Chondrocyte (in vitro differentiated cells): ENCODE measurements around the gene GNA12. TPM values are rescaled to one million over a fixed set of nuclear protein-coding genes. Genes with fewer than 3 reads are reported as not detected.
"Not testable (repeated sequence)": the region's sequence is repeated elsewhere in the genome, so short reads cannot be mapped to it uniquely, and the experiment has no call there.

Experiments used
- DNase-seq: peaks from one replicate; pipeline ENCODE4 v3.0.0; 2021; ENCODE audit warnings: mixed read lengths, low spot score
- H3K27ac Mint-ChIP-seq: one replicate; pipeline ENCODE4 v1.8.0; 2021; ENCODE audit warnings: mild to moderate bottlenecking, moderate library complexity, mixed read lengths; ENCODE audit not compliant: unreplicated experiment
- H3K27me3 Mint-ChIP-seq: 2 replicates; pipeline ENCODE4 v1.8.0; 2021; ENCODE audit warnings: low read depth, mixed read lengths
- H3K36me3 Mint-ChIP-seq: 2 replicates; pipeline ENCODE4 v1.8.0; 2021; ENCODE audit warnings: low read depth, mixed read lengths
- H3K4me1 Mint-ChIP-seq: 2 replicates; pipeline ENCODE4 v1.8.0; 2021; ENCODE audit warnings: low read depth, mild to moderate bottlenecking, mixed read lengths
- H3K4me3 Mint-ChIP-seq: one replicate; pipeline ENCODE4 v1.8.0; 2021; ENCODE audit warnings: mild to moderate bottlenecking, moderate library complexity, mixed read lengths; ENCODE audit not compliant: unreplicated experiment
- H3K9me3 Mint-ChIP-seq: 2 replicates; pipeline ENCODE4 v1.8.0; 2021; ENCODE audit warnings: low read depth, mixed read lengths
- CTCF ChIP-seq: fragments of 200-600 bp; sonication (generic); IDR thresholded peaks from 2 replicates; pipeline ENCODE4 v1.5.0; 2021; ENCODE audit warnings: antibody characterized with exemption, mild to moderate bottlenecking, moderate library complexity
- total RNA-seq: library from RNA; stranded (reverse); gene quantifications from 3 replicates; pipeline ENCODE4 v1.2.1, GENCODE V29; 2021

Gene GNA12
- total RNA-seq, 1 donor from 2014 or later = 111 TPM

GRCh38 chr7:2701424-2701823 lies 142.7 kb downstream of the GNA12 start:
- no peak for DNase-seq
- no peak for TF ChIP-seq CTCF
- Mint-ChIP-seq H3K27ac (no peak overlapping the region), H3K4me1 (no peaks in the 10 kb centered on the region), H3K27me3 (no peaks in the 10 kb centered on the region), H3K36me3 (peaks cover 2% of the 10 kb centered on the region), H3K4me3 (no peak overlapping the region), H3K9me3 (no peaks in the 10 kb centered on the region)

- peaks cover 2% of the 10 kb centered on the region for H3K36me3 Mint-ChIP-seq
- no peak overlapping the region for H3K27ac Mint-ChIP-seq
- H3K9me3 Mint-ChIP-seq = no peaks in the 10 kb centered on the region
- no peak for TF ChIP-seq CTCF
- DNase-seq = no peak
- no peak overlapping the region for H3K4me3 Mint-ChIP-seq
- H3K4me1 Mint-ChIP-seq = no peaks in the 10 kb centered on the region
- H3K27me3 Mint-ChIP-seq = no peaks in the 10 kb centered on the region
Measured at GRCh38 chr7:2700141-2700850, 143.8 kb downstream of the GNA12 start.

- H3K27ac Mint-ChIP-seq = no peak overlapping the region
- H3K4me1 Mint-ChIP-seq = no peaks in the 10 kb centered on the region
- H3K9me3 Mint-ChIP-seq = no peaks in the 10 kb centered on the region
- H3K27me3 Mint-ChIP-seq = no peaks in the 10 kb centered on the region
- peaks cover 2% of the 10 kb centered on the region for H3K36me3 Mint-ChIP-seq
- DNase-seq = no peak
- no peak overlapping the region for H3K4me3 Mint-ChIP-seq
- TF ChIP-seq CTCF = no peak
Measured at GRCh38 chr7:2699289-2699620, 144.9 kb downstream of the GNA12 start.

- DNase-seq = no peak
- TF ChIP-seq CTCF = no peak
- Mint-ChIP-seq H3K36me3 (peaks cover 2% of the 10 kb centered on the region), H3K27ac (no peak overlapping the region), H3K4me1 (no peaks in the 10 kb centered on the region), H3K9me3 (no peaks in the 10 kb centered on the region), H3K4me3 (no peak overlapping the region), H3K27me3 (no peaks in the 10 kb centered on the region)
Measured at GRCh38 chr7:2698581-2699288, 145.4 kb downstream of the GNA12 start.

GRCh38 chr7:2694122-2694436 lies 150.0 kb downstream of the GNA12 start:
- H3K36me3 Mint-ChIP-seq, H3K9me3 Mint-ChIP-seq, H3K27ac Mint-ChIP-seq, H3K4me3 Mint-ChIP-seq, DNase-seq, H3K27me3 Mint-ChIP-seq: not testable (repeated sequence)
- H3K4me1 Mint-ChIP-seq = peaks cover 23% of the 10 kb centered on the region

- peaks cover 28% of the 10 kb centered on the region for H3K4me1 Mint-ChIP-seq
- H3K27me3 Mint-ChIP-seq, H3K4me3 Mint-ChIP-seq, H3K27ac Mint-ChIP-seq, DNase-seq, H3K9me3 Mint-ChIP-seq, H3K36me3 Mint-ChIP-seq: not testable (repeated sequence)
Measured at GRCh38 chr7:2693420-2694121, 150.5 kb downstream of the GNA12 start.
